IPS-18c (cell line): ENCODE results near the gene HPDL.
A peak's percentile ranks its signal among the peaks of the same experiment; 100 is the strongest.
"Not testable (repeated sequence)": the region's sequence is repeated elsewhere in the genome, so short reads cannot be mapped to it uniquely, and the experiment has no call there.

ENCODE experiments used
- H3K4me3 ChIP-seq: 2 replicates; pipeline ENCODE4 v1.7.0; 2013; ENCODE audit warnings: low read depth, mild to moderate bottlenecking, low read length, moderate library complexity; ENCODE audit not compliant: insufficient read depth
- H3K9me3 ChIP-seq: one replicate; pipeline ENCODE4 v1.6.1; 2013; ENCODE audit warnings: mild to moderate bottlenecking, low read length, moderate library complexity; ENCODE audit not compliant: control insufficient read depth, insufficient read depth

The HPDL gene

DNA sequence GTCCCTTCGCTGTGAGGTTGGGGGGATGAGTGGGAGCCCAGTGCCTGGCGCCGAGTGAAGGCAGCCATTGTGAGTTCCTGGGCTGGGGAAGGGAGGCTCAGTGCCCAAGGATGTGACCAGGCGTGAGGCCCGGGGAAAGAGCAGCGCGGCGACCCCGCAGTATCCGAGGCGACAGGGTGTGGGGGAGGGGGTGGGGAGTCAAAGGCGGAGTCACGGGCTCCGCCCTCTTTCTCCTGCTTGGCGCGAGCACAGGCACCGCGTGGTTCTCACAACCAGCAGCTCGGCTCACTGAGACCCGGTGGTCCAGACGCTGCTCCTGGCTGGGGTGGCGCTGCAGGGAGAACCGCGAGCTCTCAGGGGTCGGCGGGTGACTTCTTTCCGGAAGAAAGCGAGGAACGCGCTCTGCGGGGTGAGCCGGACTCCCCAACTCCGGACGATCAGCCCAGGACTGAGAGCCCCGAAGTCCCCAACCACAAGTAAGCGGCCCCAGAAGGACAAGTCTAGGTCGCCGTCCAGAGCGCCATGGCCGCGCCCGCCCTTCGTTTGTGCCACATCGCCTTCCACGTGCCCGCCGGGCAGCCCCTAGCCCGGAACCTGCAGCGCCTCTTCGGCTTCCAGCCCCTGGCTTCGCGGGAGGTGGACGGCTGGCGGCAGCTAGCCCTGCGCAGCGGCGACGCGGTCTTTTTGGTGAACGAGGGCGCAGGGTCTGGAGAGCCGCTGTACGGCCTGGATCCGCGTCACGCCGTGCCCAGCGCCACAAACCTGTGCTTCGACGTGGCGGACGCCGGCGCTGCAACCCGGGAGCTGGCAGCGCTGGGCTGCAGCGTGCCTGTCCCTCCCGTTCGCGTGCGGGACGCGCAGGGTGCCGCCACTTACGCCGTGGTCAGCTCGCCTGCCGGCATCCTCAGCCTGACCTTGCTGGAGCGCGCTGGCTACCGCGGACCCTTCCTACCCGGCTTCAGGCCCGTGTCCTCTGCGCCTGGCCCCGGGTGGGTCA, at the start of gene HPDL:
Gene HPDL (plus strand): TSS at position 269 of the 997 bp plus-strand sequence. CDS start 254 bp downstream, at position 523.
- Histone ChIP-seq H3K9me3 (peaks cover 2% of the 10 kb centered on the region), H3K4me3 (peak within 1 kb of the TSS; percentile 38)

DNA sequence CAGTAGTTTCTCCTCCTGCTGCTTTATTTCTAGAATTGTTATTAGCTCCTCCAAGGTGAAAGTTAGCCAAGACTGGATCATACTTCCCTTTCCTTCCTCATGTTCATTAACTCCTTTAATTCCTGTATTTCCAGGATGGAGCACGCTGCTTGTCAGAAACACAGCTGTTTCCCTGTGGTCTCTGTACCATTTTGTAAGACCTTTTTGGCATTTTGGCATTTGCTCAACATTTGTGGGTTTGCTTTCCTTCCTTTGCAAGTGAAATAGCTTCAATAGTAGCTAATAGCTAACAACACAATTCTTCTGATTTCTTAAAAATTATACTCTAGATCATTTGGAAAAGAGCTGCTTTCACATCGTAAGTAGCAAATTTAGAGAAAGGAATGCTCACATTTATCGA, 44.3 kb upstream of the HPDL start:
- Histone ChIP-seq H3K9me3 (no peaks in the 10 kb centered on the region), H3K4me3 (no peak overlapping the region)

DNA sequence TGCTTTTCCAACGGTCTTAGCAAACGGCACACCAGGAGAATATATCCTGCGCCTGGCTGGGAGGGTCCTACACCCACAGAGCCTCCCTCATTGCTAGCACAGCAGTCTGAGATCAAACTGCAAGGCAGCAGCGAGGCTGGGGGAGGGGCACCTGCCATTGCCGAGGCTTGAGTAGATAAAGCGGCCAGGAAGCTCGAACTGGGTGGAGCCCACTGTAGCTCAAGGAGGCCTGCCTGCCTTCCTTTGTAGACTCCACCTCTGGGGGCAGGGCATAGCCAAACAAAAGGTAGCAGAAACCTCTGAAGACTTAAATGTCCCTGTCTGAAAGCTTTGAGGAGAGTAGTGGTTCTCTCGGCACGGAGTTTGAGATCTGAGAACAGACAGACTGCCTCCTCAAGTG, 41.8 kb upstream of the HPDL start:
- not testable (repeated sequence) for H3K4me3 ChIP-seq, H3K9me3 ChIP-seq

DNA sequence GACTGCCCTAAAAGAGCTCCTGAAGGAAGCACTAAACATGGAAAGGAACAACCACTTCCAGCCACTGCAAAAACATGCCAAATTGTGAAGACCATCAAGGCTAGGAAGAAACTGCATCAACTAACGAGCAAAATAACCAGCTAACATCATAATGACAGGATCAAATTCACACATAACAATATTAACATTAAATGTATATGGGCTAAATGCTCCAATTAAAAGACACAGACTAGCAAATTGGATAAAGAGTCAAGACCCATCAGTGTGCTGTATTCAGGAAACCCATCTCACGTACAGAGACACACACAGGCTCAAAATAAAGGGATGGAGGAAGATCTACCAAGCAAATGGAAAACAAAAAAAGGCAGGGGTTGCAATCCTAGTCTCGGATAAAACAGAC, 40.2 kb upstream of the HPDL start:
- H3K4me3 ChIP-seq, H3K9me3 ChIP-seq: not testable (repeated sequence)

DNA sequence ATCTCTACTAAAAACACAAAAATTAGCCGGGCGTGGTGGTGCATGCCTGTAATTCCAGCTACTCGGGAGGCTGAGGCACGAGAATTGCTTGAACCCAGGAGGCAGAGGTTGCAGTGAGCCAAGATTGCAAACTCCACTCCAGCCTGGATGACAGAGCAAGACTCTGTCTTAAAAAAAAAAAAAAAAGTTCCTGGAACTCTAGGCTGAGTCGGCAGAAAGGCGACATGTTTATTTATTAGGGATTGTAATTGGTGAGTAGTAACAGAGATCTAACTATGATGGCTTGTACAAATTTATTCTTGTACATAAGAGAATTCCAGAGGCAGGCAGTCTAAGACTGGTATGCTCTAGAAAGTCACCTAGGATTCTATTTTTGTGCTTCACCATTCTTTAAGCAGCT, 35.7 kb upstream of the HPDL start:
- not testable (repeated sequence) for H3K9me3 ChIP-seq

DNA sequence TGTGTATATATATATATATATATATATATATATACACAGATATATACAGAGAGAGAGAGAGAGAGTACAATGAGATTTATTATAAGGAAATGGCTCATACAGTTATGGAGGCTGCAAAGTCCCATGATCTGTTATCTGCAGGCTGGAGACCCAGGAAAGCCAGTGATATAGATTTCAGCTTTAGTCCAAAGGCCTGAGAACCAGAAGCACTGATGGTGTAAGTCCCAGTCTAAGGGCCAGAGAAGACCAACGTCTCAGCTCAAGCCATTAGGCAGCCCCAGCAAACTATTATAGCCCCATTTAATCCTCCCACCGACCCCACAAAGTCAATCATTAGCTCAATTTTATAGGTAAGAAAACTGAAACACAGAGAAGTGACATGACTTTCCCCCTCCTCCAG, 35.0 kb upstream of the HPDL start:
- H3K9me3 ChIP-seq = no peaks in the 10 kb centered on the region
- no peak overlapping the region for H3K4me3 ChIP-seq

More for the DNA sequence above, 35.7 kb upstream of the HPDL start:
- not testable (repeated sequence) for H3K4me3 ChIP-seq

DNA sequence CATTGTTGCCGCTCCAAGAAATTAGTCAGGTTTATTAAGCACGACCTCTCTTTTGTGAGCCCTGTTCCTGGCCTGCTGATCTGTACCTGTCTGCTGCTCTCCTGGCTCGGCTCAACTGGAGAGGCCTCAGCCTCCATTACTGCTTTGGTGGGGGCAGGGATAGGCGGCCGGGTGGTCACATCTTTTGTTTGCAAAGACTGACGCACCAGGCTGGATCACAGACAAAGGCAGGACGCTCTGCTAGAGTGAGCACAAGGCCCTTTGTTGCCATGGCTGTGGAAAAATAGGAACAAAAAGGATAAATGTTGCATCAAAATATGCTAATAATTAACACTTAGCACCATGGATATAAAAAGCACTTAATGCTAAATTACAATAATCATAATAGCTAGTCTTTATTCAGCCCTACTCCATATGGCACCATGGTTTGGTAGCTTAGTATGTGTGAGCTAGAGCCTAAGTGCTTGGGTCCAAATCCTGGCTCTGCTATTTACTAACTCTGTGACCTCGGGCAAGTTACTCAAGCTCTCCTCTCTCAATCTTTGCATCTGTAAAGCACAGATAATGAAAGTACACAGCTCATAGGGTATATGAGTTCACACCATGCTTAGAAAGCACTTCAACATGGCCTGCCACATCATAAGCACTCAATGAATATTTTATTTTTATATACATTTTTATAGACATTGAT, 28.9 kb upstream of the HPDL start:
- no peaks in the 10 kb centered on the region for H3K9me3 ChIP-seq
- no peak overlapping the region for H3K4me3 ChIP-seq

DNA sequence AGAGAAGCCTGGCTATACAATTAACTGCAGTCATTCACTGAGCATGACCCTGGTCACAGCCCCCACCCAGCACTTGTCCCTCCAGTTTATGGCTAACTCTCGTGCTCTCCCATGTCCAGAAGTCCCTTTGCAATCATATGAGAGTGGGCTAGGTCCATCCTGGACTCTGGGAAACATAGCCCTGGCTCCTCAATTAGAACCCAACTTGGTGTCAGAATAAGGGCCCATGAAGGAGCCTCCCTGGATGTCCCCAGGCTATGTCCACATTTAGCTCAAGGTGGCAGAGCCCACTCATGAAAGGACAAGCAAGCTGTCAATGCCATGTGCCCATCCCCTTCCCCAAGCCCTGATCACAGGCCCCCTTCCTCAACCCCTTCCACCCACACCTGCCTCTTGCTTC, 27.4 kb upstream of the HPDL start:
- Histone ChIP-seq H3K4me3 (no peak overlapping the region), H3K9me3 (no peaks in the 10 kb centered on the region)

DNA sequence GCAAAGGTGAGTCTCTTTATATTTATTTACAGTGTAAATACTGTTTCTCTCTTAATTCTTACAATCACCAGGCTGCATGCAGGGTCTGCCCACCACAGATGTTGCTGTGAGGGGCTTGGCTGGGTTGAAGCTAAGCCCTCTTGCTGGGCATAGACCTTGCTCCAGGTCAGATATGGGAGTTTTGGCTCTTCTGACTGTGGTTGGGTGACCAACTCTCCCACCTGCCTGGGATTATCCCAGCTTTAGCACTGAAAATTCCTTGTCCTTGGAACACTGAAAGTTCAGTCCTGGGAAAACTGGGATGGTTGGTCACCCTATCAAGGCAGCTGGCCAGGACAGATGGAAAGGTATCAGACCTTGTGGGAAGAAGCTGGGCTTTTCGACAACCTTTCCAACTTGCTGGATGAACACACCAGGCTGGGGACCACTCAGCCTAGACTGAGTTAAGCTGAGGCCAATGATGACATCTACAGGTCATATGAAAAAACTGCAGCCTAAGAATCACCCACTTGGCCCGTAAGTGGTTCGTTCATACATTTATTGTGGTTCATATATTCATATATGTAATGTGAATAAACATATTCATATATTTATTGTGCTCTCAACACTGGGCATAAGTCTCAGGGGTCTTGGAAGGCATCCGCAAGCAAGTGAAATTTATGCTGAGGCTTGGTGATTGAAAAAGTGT, 26.6 kb upstream of the HPDL start:
- Histone ChIP-seq H3K9me3 (no peaks in the 10 kb centered on the region), H3K4me3 (no peak overlapping the region)

DNA sequence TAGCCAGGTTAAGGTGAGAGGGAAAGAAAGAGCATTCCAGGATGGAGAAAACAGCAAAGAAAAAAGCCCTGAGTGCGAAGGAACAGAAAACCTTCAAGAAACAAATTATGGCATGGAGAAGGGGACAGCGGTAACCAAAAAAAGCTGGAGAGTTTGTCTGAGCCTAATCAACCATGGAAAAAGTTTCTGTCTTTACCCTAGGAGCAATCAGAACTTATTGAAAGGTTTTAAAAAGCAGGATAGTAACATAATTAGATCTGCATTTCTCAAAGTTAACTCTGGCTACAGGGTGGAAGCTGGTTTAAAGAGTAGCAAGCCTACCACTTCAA, 26.1 kb upstream of the HPDL start:
- Histone ChIP-seq H3K9me3 (no peaks in the 10 kb centered on the region), H3K4me3 (no peak overlapping the region)

DNA sequence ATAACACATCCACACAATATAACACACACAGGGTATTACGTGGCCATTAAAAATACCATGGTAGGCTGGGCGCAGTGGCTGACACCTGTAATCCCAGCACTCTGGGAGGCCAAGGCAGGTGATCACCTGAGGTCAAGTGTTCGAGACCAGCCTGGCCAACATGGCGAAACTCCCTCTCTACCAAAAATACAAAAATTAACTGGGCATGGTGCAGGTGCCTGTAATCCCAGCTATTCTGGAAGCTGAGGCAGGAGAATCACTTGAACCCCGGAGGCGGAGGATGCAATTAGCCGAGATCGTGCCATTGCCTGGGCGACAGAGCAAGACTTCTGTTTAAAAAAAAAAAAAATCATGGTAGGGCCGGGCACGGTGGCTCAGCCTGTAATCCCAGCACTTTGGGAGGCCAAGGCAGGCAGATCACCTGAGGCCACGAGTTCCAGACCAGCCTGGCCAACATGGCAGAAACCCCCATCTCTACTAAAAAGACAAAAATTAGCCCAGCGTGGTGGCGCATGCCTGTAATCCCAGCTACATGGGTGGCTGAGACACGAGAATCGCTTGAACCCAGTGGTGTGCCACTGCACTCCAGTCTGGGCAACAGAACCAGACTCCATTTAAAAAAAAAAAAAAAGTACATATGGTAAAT, 24.1 kb upstream of the HPDL start:
- Histone ChIP-seq H3K4me3 (peak overlapping the region; percentile 68; the same call in 1 of the 2 replicates), H3K9me3 (no peaks in the 10 kb centered on the region)

DNA sequence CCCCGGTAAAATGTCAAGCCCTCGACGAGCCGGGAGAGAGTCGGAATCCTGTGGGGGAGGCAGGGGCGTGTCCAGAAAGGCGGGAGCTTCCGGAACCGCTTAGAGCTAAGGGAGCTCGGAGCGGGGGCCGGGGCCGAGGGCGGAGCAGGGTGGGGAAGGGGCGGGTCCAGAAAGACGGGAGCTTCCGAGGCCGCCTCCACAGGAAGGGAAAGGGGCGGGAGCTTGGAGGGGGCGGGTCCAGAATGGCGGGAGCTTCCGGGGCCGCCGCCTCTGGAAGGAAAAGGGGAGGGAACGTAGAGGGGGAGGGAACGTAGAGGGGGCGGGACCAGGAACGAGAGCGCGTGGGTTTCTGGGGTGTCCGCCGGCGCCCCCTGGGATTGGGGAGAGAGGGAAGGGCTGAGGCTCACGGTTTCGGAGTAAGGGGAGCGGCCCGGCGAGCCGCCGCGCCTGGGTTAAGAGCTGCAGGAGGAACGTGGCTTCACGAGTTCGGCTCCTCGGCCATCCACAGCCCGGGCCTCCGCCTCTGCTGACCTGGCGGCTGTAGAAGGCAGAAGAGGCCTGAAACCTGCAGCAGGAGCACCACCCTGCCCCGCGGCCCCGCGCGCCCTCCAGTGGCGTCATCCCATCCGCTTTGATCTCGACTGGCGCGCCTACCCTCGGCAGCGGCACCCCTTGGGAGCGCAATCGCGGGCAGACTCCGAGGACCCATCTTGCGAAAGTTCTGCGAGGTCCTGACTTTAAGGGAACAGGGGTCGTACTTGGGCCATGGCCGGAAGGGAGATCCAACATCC, 23.0 kb upstream of the HPDL start:
- Histone ChIP-seq H3K9me3 (no peaks in the 10 kb centered on the region), H3K4me3 (peak overlapping the region; percentile 91)

DNA sequence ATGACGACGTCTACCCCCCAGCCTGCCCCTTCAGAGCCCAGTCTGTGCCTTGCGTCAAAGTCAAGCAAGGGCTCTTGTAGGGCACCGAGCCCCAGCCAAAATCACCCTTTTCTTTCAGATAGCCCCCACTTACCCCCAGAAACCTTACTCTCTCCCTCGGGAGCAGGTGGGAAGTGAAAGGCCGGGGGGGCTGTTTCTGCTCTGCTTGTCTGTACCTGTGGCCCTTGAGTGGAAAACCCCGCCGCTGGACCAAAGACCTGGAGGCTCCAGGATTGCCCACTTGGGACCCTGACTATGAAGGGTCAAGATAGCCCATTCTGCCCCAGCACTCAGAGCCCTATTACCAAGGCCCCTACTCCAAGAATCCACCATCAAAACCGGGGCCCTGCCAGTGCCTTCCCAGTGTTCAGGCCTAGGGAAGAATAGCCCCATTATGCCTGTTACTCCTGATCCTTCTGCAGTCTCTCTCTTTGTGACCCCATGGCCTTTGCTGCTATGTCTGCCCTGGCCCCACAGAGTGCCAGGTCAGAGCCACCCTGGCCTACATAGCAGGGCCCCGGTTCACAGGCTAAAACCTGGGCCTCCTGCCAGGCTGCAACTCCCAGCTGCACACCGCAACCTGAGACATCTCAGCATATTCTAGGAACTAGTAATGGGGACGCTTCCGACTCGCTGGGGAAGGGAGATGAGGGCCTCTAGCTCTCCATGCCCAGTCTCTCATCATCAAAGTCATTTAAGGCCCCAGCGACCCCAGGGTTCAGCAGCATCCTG, 22.2 kb upstream of the HPDL start:
- H3K9me3 ChIP-seq = no peaks in the 10 kb centered on the region
- peak overlapping the region; percentile 91 for H3K4me3 ChIP-seq

DNA sequence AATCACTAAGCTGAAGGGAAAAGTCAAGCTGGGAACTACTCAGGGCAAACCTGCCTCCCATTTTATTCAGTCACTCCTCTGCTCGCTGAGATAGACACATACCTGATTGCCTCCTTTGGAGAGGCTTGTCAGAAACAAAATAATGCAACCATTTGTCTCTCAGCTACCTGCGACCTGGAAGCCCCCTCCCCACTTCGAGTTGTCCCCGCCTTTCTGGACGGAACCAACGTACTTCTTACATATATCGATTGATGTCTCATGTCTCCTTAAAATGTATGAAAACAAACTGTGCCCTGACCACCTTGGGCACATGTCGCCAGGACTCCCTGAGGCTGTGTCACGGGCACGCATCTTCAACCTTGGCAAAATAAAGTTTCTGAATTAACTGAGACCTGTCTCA, 21.5 kb upstream of the HPDL start:
- Histone ChIP-seq H3K4me3 (no peak overlapping the region; the same call in 1 of the 2 replicates), H3K9me3 (no peaks in the 10 kb centered on the region)

DNA sequence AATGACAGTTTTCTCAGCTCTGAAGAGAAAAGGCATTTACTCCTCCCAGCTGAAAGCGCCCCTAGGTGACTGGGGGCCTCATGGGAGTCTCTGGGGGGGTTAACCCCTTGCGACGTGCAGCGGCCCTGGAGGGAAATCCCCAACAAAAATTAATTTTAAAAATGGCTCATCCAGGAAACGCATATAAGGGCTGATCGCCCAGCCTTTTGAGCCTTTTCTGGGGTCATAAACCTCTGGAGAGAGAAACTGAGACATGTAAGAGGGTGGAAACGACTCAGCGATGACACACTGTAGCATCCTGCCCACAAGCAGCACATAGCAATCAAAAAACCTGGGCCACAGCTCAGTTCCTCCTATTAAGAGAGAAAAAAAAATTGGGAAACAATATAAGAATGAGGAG, 20.4 kb upstream of the HPDL start:
- H3K4me3 ChIP-seq = no peak overlapping the region
- peaks cover 2% of the 10 kb centered on the region for H3K9me3 ChIP-seq

DNA sequence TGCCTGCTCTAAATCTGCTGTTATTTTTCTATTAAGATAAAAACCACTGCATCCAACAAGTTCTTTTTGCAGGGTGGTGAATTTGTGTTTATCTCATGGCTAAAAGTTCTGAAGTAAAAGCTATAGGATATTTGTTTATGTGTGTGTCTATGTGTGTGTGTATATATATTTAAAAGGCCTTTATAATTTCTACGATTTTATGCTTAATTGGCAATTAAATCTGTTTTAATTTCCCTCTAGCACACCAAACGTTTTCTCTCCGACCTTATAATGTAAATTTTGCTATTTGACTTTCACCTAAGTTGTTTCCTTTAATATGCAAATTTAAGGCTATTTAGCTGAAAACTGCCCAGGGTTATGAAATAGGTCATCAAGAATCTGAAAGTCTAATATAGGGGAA, 19.8 kb upstream of the HPDL start:
- H3K4me3 ChIP-seq = no peak overlapping the region

More for the DNA sequence above, 19.8 kb upstream of the HPDL start:
- H3K9me3 ChIP-seq = peaks cover 4% of the 10 kb centered on the region
